H7 (cell line): ENCODE measurements around the gene NUDT3. TPM values are rescaled to one million over a fixed set of nuclear protein-coding genes. Genes with fewer than 3 reads are reported as not detected.
"Not testable (repeated sequence)": the region's sequence is repeated elsewhere in the genome, so short reads cannot be mapped to it uniquely, and the experiment has no call there.

Experiments used
- DNase-seq: peaks from one replicate; pipeline ENCODE4 v3.0.0; 2012
- H3K27me3 ChIP-seq: 2 replicates; pipeline ENCODE4 v1.6.0; 2011; ENCODE audit warnings: mild to moderate bottlenecking, low read length; ENCODE audit not compliant: control insufficient read depth, insufficient read depth
- H3K36me3 ChIP-seq: replicated peaks from 2 replicates; pipeline ENCODE4 v1.5.1; 2011; ENCODE audit warnings: low read length; ENCODE audit not compliant: control insufficient read depth, insufficient read depth
- H3K4me3 ChIP-seq: 2 replicates; pipeline ENCODE4 v1.5.1; 2011; ENCODE audit warnings: low read depth, mild to moderate bottlenecking, control low read depth, low read length, moderate library complexity; ENCODE audit not compliant: insufficient read depth
- total RNA-seq: library from RNA; depleted of rRNA; stranded (reverse); fragments of >200 nt; shearing (Covaris generic); gene quantifications from 2 replicates; pipeline ENCODE4 v1.2.3, GENCODE V29; 2014

NUDT3 gene
- total RNA-seq, 1 experiment from 2014 or later = 28.0 TPM

DNA sequence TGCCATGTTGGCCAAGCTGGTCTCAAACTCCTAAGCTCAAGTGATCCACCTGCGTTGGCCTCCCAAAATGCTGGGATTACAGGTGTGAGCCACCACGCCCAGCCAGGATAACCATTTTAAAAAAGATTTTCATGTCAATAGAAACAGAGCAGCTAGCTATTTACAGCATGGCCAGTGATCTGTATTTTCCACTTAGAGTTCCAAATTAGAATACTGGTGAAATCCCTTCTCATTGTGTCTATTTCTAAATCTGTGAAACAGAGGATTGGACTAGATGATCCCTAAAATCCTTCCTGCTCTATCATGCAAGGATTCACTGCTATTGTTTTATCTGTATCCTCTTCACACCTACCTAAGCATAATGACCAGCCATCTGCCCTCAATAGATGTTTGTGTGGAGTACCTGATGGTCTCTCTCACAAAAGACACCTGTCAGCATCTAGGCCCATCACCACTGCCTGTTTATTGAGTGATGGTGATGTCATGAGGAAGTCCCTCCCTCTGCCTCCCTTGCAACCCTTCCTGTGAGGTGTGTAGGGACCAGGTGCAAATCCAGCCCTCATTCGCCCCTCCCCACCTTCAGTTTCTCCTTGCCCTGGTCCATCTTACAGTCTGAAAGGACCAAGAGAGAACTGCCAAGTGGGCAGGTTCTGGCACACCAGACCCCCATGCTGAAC, 117.2 kb downstream of the NUDT3 start:
- Histone ChIP-seq H3K27me3 (no peaks in the 10 kb centered on the region), H3K4me3 (no peak overlapping the region), H3K36me3 (peaks cover 5% of the 10 kb centered on the region; the same call in 1 of the 2 replicates)
- DNase-seq = no peak

DNA sequence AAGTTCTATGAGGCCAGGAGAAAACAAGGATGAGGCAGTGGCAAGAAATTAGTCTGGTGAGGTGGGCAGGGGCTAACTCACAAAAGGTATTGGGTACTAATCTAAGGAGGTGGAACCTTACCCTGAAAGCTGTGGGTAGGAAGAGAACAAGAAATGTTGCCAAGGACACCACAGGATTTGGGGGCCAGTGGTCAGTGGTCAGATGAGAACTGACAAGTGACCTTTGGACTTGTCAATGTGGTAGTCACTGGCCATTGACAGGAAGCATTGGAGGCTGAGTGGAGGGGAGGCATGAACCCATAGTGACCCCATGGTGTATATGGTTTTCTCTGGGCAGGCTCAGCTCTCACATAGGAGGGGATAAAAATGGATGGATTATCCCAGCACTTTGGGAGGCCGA, 118.3 kb downstream of the NUDT3 start:
- Histone ChIP-seq H3K4me3 (no peak overlapping the region), H3K27me3 (no peaks in the 10 kb centered on the region), H3K36me3 (0 out of 2 replicates have a peak, but pooled peaks cover 2% of the 10 kb centered on the region)
- DNase-seq = no peak

DNA sequence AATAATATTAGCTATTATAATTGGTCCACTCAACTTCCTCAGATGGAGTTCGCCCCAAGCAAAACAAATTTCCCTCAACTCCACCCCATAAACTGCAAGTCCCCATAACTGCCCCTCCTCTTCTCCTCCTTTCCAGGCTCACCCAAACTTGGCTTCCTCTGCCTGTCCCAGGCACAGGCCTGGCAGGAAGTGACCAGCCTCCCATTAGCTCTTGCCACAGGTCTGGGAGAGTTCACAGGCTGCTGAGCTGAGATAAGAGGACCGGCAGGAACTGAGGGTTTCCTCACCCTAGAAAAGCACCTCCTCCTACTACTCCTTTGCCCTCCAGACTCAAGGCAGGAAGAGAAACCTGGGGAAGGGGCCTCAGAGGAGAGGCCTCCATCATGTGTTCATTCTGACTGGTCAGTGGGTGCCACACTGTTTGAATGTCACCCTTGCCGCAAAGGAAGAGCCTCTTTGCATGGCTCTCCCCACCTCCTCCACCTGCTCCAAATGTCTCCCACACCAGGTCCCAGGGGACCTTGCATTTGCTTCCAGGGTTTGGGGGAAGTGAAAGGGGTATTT, 119.1 kb downstream of the NUDT3 start:
- DNase-seq = no peak
- H3K4me3 ChIP-seq = no peak overlapping the region
- no peaks in the 10 kb centered on the region for H3K27me3 ChIP-seq
- no peaks in the 10 kb centered on the region for H3K36me3 ChIP-seq

DNA sequence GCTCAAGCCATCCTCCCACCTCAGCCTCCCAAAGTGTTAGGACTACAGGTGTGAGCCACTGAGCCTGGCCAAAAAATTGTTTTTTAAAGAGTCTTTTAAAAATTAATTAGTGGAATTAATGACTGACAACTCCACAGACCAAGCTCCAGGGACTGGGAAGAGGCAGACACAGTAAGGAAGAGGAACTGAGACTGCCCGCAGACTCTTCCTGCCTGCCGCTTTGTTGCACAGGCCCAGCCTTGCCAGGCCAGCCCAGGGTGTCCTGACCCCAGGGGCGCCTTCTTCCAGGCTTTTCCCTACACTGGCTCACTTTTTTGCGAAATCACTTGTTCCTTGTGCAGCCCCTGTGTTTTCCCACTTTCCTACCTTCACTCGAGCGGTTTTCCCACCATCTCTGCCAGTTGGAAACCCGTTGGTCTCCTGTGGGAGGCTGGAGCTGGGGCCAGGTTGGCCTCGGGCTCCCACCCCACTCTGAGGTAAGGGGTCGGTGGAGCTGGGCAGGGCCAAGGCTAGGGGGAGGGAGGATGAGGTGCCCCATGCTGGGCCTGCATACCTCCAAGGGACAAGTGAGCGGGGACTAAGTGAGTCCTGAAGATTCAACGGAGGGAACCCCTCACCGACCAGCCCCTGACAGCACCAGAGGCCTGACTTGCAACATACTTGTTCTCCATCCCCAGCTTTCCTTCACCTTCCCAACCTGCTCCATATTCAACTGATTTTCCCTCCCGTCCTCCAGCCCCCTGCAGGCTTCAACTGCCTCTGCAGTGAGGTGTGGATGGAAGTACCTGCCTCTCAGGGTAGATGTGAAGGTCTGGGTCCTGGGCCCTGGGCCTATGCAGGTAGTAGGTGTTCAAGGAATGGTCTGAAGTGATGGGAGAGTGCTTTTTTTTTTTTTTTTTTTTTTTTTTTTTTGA, 120.2 kb downstream of the NUDT3 start:
- DNase-seq = peak; percentile 77
- no peak overlapping the region for H3K4me3 ChIP-seq

DNA sequence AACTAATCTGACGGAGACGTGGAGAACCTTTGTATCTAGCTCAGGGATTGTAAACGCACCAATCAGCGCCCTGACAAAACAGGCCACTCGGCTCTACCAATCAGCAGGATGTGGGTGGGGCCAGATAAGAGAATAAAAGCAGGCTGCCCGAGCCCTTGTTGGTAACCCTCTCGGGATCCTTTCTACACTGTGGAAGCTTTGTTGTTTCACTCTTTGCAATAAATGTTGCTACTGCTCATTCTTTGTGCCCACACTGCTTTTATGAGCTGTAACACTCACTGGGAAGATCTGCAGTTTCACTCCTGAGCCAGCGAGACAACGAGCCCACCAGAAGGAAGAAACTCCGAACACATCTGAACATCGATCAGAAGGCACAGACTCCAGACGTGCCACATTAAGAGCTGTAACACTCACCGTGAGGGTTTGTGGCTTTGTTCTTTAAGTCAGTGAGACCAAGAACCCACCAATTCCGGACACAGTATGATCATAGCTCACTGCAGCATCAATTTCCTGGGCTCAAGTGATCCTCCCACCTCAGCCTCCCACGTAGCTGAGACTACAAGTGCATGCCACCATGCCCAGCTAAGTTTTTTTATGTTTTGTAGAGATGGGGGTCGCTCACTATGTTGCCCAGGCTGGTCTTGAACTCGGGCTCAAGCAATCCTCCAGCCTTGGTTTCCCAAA, 122.7 kb downstream of the NUDT3 start:
- not testable (repeated sequence) for H3K36me3 ChIP-seq, H3K27me3 ChIP-seq, H3K4me3 ChIP-seq, DNase-seq

More for the DNA sequence above, 120.2 kb downstream of the NUDT3 start:
- no peaks in the 10 kb centered on the region for H3K36me3 ChIP-seq
- no peaks in the 10 kb centered on the region for H3K27me3 ChIP-seq

DNA sequence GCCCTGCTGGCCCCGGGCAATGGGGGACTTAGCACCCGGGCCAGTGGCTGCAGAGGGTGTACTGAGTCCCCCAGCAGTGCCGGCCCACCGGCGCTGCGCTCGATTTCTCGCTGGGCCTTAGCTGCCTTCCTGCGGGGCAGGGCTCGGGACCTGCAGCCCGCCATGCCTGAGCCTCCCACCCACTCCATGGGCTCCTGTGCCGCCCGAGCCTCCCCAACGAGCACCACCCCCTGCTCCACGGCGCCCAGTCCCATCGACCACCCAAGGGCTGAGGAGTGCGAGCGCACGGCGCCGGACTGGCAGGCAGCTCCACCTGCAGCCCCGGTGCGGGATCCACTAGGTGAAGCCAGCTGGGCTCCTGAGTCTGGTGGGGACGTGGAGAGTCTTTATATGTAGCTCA, 123.3 kb downstream of the NUDT3 start:
- H3K4me3 ChIP-seq, H3K27me3 ChIP-seq, H3K36me3 ChIP-seq, DNase-seq: not testable (repeated sequence)

DNA sequence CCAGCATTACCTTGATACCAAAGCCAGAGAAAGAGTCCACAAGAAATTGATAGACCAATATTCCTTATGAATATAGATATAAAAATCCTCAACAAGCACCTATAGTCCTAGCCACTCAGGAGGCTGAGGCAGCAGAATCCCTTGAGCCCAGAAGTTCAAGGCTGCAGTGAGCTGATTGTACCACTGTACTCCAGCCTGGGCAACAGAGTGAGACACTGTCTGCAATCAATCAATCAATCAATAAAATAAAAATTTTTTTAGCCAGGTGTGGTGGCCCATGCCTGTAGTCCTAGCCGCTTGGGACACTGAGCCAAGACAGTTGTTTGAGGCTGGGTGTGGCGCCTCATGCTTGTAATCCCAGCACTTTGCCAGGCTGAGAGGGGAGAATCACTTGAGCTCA, 124.7 kb downstream of the NUDT3 start:
- Histone ChIP-seq H3K4me3 (no peak overlapping the region), H3K36me3 (no peaks in the 10 kb centered on the region)

DNA sequence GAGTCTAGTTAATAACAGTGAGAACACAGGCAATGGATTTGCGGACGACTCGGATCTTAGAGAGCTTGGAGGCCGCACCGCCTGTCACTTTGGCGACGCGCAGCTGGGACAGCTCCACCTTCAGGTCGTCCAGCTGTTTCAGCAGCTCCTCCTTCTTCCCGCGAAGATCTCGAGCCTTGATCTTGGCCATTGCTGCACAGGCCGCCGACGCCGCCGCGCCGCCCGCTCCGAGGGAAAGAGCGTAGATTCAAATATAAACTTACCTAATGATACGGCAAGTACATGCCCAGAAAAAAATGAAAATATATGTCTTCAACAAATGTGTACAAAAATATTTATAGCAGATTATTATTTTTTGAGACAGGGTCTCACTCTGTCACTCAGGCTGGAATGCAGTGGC, 129.0 kb downstream of the NUDT3 start:
- not testable (repeated sequence) for H3K27me3 ChIP-seq, DNase-seq, H3K36me3 ChIP-seq, H3K4me3 ChIP-seq

More for the DNA sequence above, 124.7 kb downstream of the NUDT3 start:
- no peaks in the 10 kb centered on the region for H3K27me3 ChIP-seq
- no peak for DNase-seq

DNA sequence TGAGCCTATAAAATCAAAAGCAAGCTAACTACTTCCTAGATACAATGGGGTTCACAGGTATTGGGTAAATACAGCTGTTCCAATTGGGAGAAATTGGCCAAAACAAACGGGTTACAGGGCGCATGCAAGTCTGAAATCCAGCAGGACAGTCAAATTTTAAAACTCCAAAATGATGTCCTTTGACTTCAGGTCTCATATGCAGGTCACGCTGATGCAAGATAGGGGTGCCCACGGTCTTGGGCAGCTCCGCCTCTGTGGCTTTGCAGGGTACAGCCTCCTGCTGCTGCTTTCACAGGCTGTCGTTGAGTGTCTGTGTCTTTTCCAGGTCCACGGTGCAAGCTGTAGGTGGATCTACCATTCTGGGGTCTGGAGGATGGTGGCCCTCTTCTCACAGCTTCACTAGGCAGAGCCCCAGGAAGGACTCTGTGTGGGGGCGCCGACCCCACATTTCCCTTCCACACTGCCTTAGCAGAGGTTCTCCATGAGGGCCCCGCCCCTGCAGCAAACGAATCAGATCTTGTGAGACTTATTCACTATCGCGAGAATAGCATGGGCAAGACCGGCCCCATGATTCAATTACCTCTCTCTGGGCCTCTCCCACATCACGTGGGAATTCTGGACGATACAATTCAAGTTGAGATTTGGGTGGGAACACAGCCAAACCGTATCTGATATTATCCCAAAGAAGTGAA, 131.7 kb downstream of the NUDT3 start:
- H3K27me3 ChIP-seq = no peaks in the 10 kb centered on the region
- H3K36me3 ChIP-seq = no peaks in the 10 kb centered on the region
- H3K4me3 ChIP-seq = no peak overlapping the region
- DNase-seq = no peak

DNA sequence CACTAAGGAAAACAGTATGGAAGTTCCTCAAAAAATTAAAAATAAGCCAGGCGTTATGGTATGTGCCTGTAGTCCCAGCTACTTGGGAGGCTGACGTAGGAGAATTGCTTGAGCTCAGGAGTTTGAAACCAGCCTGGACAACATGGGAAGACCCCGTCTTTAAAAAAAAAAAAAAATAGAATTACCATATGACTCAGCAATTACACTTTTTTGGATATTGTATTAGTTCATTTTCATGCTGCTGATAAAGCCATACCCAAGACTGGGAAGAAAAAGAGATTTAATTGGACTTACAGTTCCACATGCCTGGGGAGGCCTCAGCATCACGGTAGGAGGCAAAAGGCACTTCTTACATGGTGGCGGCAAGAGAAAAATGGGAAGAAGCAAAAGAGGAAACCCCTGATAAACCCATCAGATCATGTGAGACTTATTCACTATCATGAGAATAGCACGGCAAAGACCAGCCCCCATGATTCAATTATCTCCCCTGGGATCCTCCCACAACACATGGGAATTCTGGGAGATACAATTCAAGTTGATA, 132.9 kb downstream of the NUDT3 start:
- H3K4me3 ChIP-seq = no peak overlapping the region
- no peaks in the 10 kb centered on the region for H3K27me3 ChIP-seq
- no peaks in the 10 kb centered on the region for H3K36me3 ChIP-seq
- DNase-seq = no peak

DNA sequence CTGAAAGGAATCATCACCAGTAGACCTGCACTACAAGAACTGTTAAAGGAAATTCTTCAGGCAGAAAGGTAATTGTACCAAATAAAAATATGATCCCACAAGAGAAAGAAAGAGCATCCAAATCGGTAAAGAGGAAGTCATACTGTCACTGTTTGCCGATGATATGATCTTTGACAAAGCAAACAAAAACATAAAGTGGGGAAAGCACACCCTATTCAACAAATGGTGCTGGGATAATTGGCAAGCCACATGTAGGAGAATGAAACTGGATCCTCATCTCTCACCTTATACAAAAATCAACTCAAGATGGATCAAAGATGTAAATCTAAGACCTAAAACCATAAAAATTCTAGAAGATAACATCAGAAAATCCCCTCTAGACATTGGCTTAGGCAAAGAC, 140.1 kb downstream of the NUDT3 start:
- not testable (repeated sequence) for DNase-seq

DNA sequence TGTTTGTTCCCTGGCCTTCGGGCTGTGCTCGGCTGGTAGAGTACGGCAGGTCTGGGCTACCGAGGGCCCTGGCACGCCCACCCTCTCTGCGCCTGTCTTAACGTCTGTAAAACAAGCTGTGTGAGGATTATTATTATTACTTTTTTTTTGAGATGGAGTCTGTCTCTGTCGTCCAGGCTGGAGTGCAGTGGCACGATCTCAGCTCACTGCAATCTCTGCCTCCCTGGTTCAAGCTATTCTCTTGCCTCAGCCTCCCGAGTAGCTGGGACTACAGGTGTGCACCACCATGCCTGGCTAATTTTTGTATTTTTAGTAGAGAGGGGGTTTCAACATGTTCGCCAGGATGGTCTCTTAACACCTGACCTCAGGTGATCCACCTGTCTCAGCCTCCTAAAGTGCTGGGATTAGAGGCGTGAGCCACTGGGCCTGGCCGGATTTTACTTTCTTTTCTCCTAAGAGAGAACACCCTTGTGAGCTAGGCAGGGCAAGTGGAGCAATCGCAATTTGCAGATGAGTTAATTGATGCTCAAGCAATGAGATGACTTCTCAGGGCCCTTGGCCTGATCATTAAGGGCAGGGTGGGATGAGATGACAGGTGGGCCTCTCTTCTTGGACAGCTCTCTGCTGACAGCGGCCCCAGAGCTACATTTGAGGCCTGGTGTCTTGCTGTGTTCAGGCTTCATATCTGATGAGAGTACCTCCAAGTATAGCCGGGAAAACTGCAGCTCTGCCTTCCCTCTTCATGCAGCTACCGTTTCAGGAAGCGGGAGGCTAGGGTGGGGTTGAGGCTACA, 142.8 kb downstream of the NUDT3 start:
- H3K4me3 ChIP-seq = peak overlapping the region; percentile 61
- DNase-seq = no peak
- peaks cover under 1% of the 10 kb centered on the region; the same call in 1 of the 2 replicates for H3K36me3 ChIP-seq
- no peaks in the 10 kb centered on the region for H3K27me3 ChIP-seq

More for the DNA sequence above, 140.1 kb downstream of the NUDT3 start:
- H3K36me3 ChIP-seq, H3K4me3 ChIP-seq, H3K27me3 ChIP-seq: not testable (repeated sequence)
